Stimulated activated memory B cell treated with anti-CD40 and anti-IgM and Interleukin-4, amounts not matched to agents 10 μg/mL and 1 μg/mL and 100 μg/mL, for 72 hours (primary cell): ENCODE results near the gene GEMIN8.

Source experiments
- ATAC-seq: fragments of 150-1000 bp; cut with Tn5 transposase; 2 replicates; pipeline ENCODE4 v1.10.0; 2021
- H3K27ac Mint-ChIP-seq: one replicate; pipeline ENCODE4 v1.8.0; 2022; ENCODE audit warnings: mild to moderate bottlenecking, mixed read lengths
- H3K27me3 Mint-ChIP-seq: one replicate; pipeline ENCODE4 v1.8.0; 2022; ENCODE audit warnings: mixed read lengths
- H3K36me3 Mint-ChIP-seq: one replicate; pipeline ENCODE4 v1.8.0; 2022; ENCODE audit warnings: mixed read lengths
- H3K4me1 Mint-ChIP-seq: one replicate; pipeline ENCODE4 v1.8.0; 2022; ENCODE audit warnings: mixed read lengths
- H3K4me3 Mint-ChIP-seq: one replicate; pipeline ENCODE4 v1.8.0; 2022; ENCODE audit warnings: mild to moderate bottlenecking, moderate library complexity, mixed read lengths
- H3K9me3 Mint-ChIP-seq: one replicate; pipeline ENCODE4 v1.8.0; 2022; ENCODE audit warnings: mixed read lengths

The GEMIN8 gene

GRCh38 chrX:14029039-14029424, 660 bp downstream of the GEMIN8 start:
- Mint-ChIP-seq H3K4me1 (peaks cover 12% of the 10 kb centered on the region), H3K27ac (peak overlapping the region; percentile 97), H3K36me3 (no peaks in the 10 kb centered on the region), H3K4me3 (peak overlapping the region; percentile 98), H3K27me3 (peaks cover 6% of the 10 kb centered on the region), H3K9me3 (no peaks in the 10 kb centered on the region)
- no peak for ATAC-seq

DNA sequence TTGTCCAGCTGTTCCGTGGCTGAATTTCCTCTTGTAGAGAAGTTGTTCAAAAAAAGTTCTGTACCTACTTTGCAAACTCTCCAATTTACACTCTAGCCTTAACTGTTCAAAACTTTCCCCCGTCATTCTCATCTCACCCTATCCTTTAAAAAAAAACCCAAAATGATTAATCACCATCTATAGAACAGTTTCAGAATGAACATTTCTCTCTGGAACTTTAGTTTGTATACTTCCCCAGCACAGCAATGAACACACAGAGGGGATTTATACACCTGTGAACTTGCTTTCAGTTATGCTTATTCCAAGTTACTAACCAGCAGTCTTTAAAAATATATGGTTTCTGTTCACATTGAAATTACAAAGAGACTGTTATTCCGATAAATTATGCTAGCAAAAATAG, 1.2 kb downstream of the GEMIN8 start:
- H3K4me3 Mint-ChIP-seq, result peak overlapping the region; percentile 98
- peaks cover under 1% of the 10 kb centered on the region for H3K27me3 Mint-ChIP-seq
- H3K4me1 Mint-ChIP-seq, result peaks cover 12% of the 10 kb centered on the region
- H3K36me3 Mint-ChIP-seq, result no peaks in the 10 kb centered on the region
- no peak for ATAC-seq
- H3K27ac Mint-ChIP-seq, result peak overlapping the region; percentile 97
- H3K9me3 Mint-ChIP-seq, result no peaks in the 10 kb centered on the region

DNA sequence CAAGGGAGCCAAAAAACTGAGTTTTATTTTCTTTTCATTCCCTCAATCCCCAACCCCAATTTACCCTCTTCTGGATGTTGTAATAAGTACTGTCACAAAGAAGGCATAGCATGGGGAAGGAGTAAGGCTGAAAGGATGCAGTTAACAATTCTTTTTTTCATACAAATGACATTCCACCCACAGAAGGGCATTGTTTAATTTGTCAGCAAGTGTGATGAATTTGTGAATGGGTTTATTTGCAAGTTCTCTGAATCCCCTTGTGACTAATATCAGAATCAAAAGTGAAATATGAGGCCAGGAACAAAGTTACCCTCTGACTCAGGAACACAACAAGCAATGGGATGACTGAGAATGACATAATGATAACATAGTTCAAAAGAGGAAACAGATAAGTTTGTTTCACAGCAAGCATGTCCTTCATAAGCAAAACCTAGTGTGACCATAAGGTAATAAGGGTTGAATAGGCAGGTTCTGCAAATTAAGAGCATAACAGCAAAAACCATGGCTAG, 2.1 kb downstream of the GEMIN8 start:
- ATAC-seq, result no peak
- Mint-ChIP-seq H3K9me3 (no peaks in the 10 kb centered on the region), H3K27ac (peak overlapping the region; percentile 97), H3K4me1 (peaks cover 12% of the 10 kb centered on the region), H3K36me3 (no peaks in the 10 kb centered on the region), H3K27me3 (no peaks in the 10 kb centered on the region), H3K4me3 (no peak overlapping the region)

- ATAC-seq, result no peak
- no peak overlapping the region for H3K4me3 Mint-ChIP-seq
- H3K27me3 Mint-ChIP-seq, result no peaks in the 10 kb centered on the region
- H3K4me1 Mint-ChIP-seq, result peaks cover 12% of the 10 kb centered on the region
- no peak overlapping the region for H3K27ac Mint-ChIP-seq
- H3K9me3 Mint-ChIP-seq, result no peaks in the 10 kb centered on the region
- H3K36me3 Mint-ChIP-seq, result no peaks in the 10 kb centered on the region
Observed at GRCh38 chrX:14027036-14027435, 2.7 kb downstream of the GEMIN8 start.

DNA sequence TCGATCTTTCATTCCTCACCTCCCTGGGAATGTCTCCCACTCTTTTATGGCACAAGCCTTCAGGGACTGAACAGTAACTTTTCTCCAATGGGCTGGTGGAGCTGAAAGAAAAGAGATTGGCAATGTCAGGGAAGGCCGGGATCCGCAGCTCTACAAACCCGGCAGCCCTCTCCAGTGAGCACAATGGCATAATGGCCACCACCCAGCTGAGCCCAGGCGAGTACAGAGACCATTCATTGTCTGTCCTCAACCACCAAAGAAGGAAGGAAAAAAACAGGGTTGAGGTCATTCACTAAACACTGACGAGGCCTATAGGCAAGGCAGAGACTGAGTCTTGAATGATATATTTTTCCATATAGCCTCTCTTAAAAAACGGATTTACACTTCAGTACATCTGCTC, 3.6 kb downstream of the GEMIN8 start:
- Mint-ChIP-seq H3K9me3 (no peaks in the 10 kb centered on the region), H3K27me3 (no peaks in the 10 kb centered on the region), H3K36me3 (no peaks in the 10 kb centered on the region), H3K4me1 (peaks cover 12% of the 10 kb centered on the region), H3K4me3 (no peak overlapping the region), H3K27ac (no peak overlapping the region)
- ATAC-seq, result no peak

GRCh38 chrX:14022019-14022418, 7.7 kb downstream of the GEMIN8 start:
- Mint-ChIP-seq H3K27me3 (no peaks in the 10 kb centered on the region), H3K4me1 (no peaks in the 10 kb centered on the region), H3K27ac (no peak overlapping the region), H3K36me3 (peaks cover 4% of the 10 kb centered on the region), H3K4me3 (no peak overlapping the region), H3K9me3 (no peaks in the 10 kb centered on the region)
- ATAC-seq, result no peak

- no peak overlapping the region for H3K4me3 Mint-ChIP-seq
- no peaks in the 10 kb centered on the region for H3K9me3 Mint-ChIP-seq
- peaks cover 21% of the 10 kb centered on the region for H3K36me3 Mint-ChIP-seq
- H3K27ac Mint-ChIP-seq, result no peak overlapping the region
- ATAC-seq, result no peak
- peaks cover 6% of the 10 kb centered on the region for H3K4me1 Mint-ChIP-seq
- no peaks in the 10 kb centered on the region for H3K27me3 Mint-ChIP-seq
Observed at GRCh38 chrX:14017399-14017798, 12.3 kb downstream of the GEMIN8 start.

GRCh38 chrX:14015941-14016340, 13.8 kb downstream of the GEMIN8 start:
- no peak for ATAC-seq
- H3K9me3 Mint-ChIP-seq, result no peaks in the 10 kb centered on the region
- H3K4me1 Mint-ChIP-seq, result peaks cover 6% of the 10 kb centered on the region
- no peaks in the 10 kb centered on the region for H3K27me3 Mint-ChIP-seq
- no peak overlapping the region for H3K27ac Mint-ChIP-seq
- H3K4me3 Mint-ChIP-seq, result no peak overlapping the region
- H3K36me3 Mint-ChIP-seq, result peaks cover 21% of the 10 kb centered on the region

DNA sequence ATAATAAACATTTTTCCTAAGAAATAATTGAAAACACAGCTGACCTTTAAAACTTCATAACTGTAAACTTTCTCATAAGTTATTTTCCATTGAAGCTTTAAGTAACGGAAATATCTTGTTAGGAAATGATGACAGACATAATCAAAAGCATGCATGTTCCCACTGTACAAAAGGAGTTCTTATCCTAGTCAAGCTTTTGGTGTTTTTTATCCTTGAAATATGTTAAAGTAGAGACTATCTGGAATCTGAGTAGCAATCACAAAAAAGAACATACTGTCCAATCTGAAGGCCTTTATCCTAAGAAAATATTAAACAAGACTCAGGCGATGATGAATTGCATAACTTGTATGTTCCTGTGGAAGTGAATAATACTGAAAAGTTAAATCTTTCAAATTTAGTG, 14.4 kb downstream of the GEMIN8 start:
- no peak for ATAC-seq
- Mint-ChIP-seq H3K9me3 (no peaks in the 10 kb centered on the region), H3K27ac (no peak overlapping the region), H3K36me3 (peaks cover 21% of the 10 kb centered on the region), H3K4me3 (no peak overlapping the region), H3K27me3 (no peaks in the 10 kb centered on the region), H3K4me1 (peaks cover 6% of the 10 kb centered on the region)

- Mint-ChIP-seq H3K9me3 (no peaks in the 10 kb centered on the region), H3K27ac (no peak overlapping the region), H3K4me3 (no peak overlapping the region), H3K27me3 (no peaks in the 10 kb centered on the region), H3K36me3 (peaks cover 17% of the 10 kb centered on the region), H3K4me1 (peaks cover 6% of the 10 kb centered on the region)
- no peak for ATAC-seq
Observed at GRCh38 chrX:14014526-14014925, 15.2 kb downstream of the GEMIN8 start.

- ATAC-seq, result no peak
- H3K27me3 Mint-ChIP-seq, result no peaks in the 10 kb centered on the region
- no peak overlapping the region for H3K4me3 Mint-ChIP-seq
- H3K4me1 Mint-ChIP-seq, result peaks cover 6% of the 10 kb centered on the region
- peaks cover 26% of the 10 kb centered on the region for H3K36me3 Mint-ChIP-seq
- H3K27ac Mint-ChIP-seq, result no peak overlapping the region
- no peaks in the 10 kb centered on the region for H3K9me3 Mint-ChIP-seq
Observed at GRCh38 chrX:14013054-14013453, 16.6 kb downstream of the GEMIN8 start.

DNA sequence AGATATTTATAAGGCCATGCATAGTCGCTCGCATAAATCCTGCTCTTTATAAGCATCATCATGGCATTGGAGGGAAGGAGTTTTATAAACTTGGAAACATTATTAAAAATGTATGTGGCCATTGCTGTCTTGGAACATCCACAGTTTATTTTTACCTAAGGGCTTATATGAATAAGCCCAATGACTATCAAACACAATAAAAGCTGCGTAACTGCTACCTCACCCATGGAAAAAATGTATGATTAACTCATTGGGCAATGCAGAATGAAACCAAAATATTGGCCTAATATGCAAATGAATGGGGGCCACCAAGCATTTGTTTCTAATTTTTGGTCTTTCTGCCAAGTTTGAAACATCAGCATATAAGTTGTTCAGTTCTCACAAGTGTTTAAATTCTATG, 19.1 kb downstream of the GEMIN8 start:
- Mint-ChIP-seq H3K27me3 (no peaks in the 10 kb centered on the region), H3K9me3 (no peaks in the 10 kb centered on the region), H3K4me1 (peaks cover 6% of the 10 kb centered on the region), H3K4me3 (no peak overlapping the region), H3K27ac (no peak overlapping the region), H3K36me3 (peaks cover 33% of the 10 kb centered on the region)
- no peak for ATAC-seq

DNA sequence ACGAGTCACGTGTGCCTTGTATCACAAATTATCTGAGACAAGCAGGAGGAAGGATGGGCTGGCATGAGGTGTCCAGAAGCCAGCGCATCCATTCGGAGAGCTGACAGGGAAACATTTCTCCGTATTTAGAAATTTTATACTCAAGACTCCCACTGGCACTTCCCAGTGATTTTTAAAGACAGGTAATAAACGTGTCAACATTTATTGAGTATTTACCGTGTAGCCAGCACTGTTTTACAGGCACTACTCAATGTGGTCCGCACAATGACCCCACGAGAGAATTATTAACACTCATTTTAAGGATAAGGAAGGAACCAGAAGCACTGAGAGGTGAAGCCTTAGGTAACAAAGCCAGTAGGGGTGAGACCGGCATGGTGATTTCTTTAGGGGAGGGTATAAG, 23.2 kb downstream of the GEMIN8 start:
- H3K4me3 Mint-ChIP-seq, result no peak overlapping the region
- no peak overlapping the region for H3K27ac Mint-ChIP-seq
- H3K9me3 Mint-ChIP-seq, result no peaks in the 10 kb centered on the region
- H3K4me1 Mint-ChIP-seq, result no peaks in the 10 kb centered on the region
- peaks cover 34% of the 10 kb centered on the region for H3K36me3 Mint-ChIP-seq
- no peak for ATAC-seq
- H3K27me3 Mint-ChIP-seq, result no peaks in the 10 kb centered on the region

DNA sequence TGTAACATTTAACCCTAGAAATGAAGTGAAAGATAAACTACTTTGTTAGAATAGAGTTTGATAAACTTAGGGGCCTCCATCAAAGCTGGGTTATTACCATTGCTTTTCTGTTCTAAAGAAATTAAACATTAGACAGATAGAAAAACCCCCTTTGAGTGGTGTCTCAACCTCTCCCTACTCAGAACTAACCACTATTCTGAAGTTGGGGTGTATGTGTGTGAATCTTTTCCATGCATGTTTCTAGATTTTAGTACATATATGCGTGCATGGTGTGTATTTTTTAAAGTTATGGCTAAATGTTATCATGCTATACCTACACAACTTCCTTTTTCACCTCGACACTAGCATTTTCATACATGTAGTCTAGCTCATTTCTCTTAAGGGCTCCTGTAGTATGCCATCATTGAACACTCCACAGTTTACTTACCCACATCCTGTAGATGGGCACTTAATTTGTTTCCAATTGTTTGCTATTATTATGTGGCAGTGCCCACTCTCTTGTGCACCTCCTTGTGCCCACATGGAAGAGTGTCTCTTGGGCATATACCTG, 25.7 kb downstream of the GEMIN8 start:
- no peaks in the 10 kb centered on the region for H3K4me1 Mint-ChIP-seq
- no peak for ATAC-seq
- H3K9me3 Mint-ChIP-seq, result no peaks in the 10 kb centered on the region
- peaks cover 43% of the 10 kb centered on the region for H3K36me3 Mint-ChIP-seq
- no peaks in the 10 kb centered on the region for H3K27me3 Mint-ChIP-seq
- H3K27ac Mint-ChIP-seq, result no peak overlapping the region
- no peak overlapping the region for H3K4me3 Mint-ChIP-seq

- H3K4me3 Mint-ChIP-seq, result no peak overlapping the region
- H3K36me3 Mint-ChIP-seq, result peaks cover 35% of the 10 kb centered on the region
- no peaks in the 10 kb centered on the region for H3K27me3 Mint-ChIP-seq
- no peaks in the 10 kb centered on the region for H3K4me1 Mint-ChIP-seq
- H3K9me3 Mint-ChIP-seq, result no peaks in the 10 kb centered on the region
- no peak for ATAC-seq
- H3K27ac Mint-ChIP-seq, result no peak overlapping the region
Observed at GRCh38 chrX:14003028-14003427, 26.7 kb downstream of the GEMIN8 start.

DNA sequence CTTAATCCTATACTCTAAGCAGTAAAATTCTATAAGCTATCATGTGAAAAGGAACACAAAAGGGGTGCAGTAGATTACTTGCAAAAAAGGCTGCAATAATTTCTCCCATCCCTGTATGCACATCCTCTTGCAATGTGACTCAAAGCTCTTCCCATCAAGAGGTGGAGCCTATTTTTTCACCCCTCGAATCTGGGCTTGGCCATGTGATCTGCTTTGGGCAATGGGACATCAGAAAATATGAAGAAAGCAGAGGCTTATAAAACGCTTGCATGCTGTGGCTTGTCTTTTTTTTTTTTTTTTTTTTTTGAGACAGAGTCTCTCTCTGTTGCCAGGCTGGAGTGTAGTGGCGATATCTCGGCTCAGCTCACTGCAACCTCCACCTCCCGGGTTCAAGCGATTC, 33.0 kb downstream of the GEMIN8 start:
- Mint-ChIP-seq H3K4me1 (no peaks in the 10 kb centered on the region), H3K27ac (no peak overlapping the region), H3K27me3 (no peaks in the 10 kb centered on the region), H3K9me3 (no peaks in the 10 kb centered on the region), H3K4me3 (no peak overlapping the region), H3K36me3 (peaks cover 10% of the 10 kb centered on the region)
- ATAC-seq, result no peak
